Liver (tissue), 3 donors: ENCODE data around the gene FYCO1.

ENCODE experiments used
- CTCF ChIP-seq: fragments of 150-350 bp; IDR thresholded peaks from 2 replicates; pipeline ENCODE4 v1.5.1; 2017; ENCODE audit warnings: improper control_type of control experiment, low read depth, low read length; ENCODE audit not compliant: missing input control
- FOXA1 ChIP-seq: IDR thresholded peaks from 2 replicates; pipeline ENCODE4 v1.6.1; 2016; ENCODE audit warnings: antibody characterized with exemption
- GABPA ChIP-seq, 2 donors: IDR thresholded peaks in 1 of 2; conservative IDR thresholded peaks in 1 of 2; 2 replicates each; pipeline ENCODE4 v1.6.1; 2016; ENCODE audit warnings: antibody characterized with exemption in 2 of 2, mild to moderate bottlenecking in 1 of 2, moderate library complexity in 1 of 2
- JUND ChIP-seq, 2 donors: IDR thresholded peaks; 2 replicates each; pipeline ENCODE4 v1.6.1; 2016; ENCODE audit warnings: antibody characterized with exemption in 2 of 2
- RAD21 ChIP-seq, 2 donors: IDR thresholded peaks; 2 replicates each; pipeline ENCODE4 v1.6.1; 2016; ENCODE audit warnings: antibody characterized with exemption in 2 of 2, mild to moderate bottlenecking in 2 of 2
- TAF1 ChIP-seq: conservative IDR thresholded peaks from 2 replicates; pipeline ENCODE4 v1.6.1; 2016; ENCODE audit warnings: antibody characterized with exemption, mild to moderate bottlenecking
- YY1 ChIP-seq: IDR thresholded peaks from 2 replicates; pipeline ENCODE4 v1.6.1; 2016; ENCODE audit warnings: antibody characterized with exemption, mild to moderate bottlenecking
- ZBTB33 ChIP-seq: IDR thresholded peaks from 2 replicates; pipeline ENCODE4 v1.6.1; 2016; ENCODE audit warnings: antibody characterized with exemption
- TF ChIP-seq, protein P1 (sequence below): IDR thresholded peaks from 2 replicates; pipeline ENCODE4 v1.6.1; 2016; ENCODE audit warnings: antibody characterized with exemption
- donor health status: healthy.
- donor health status: healthy.

GRCh38 chr3:45892161-45892560 is 103.5 kb downstream of the FYCO1 start:
- TF ChIP-seq RAD21 (IDR thresholded peaks at IDR 0.05) (no peak), CTCF (no peak), GABPA (IDR thresholded peaks at IDR 0.05 in 1 of 2, conservative IDR thresholded peaks at IDR 0.05 in 1 of 2) (no peak), FOXA1 (no peak), YY1 (no peak), JUND (IDR thresholded peaks at IDR 0.05) (no peak), TAF1 (no peak), ZBTB33 (no peak)
- TF ChIP-seq, protein P1, sequence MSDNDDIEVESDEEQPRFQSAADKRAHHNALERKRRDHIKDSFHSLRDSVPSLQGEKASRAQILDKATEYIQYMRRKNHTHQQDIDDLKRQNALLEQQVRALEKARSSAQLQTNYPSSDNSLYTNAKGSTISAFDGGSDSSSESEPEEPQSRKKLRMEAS: no peak
